Upper lobe of left lung (tissue), 4 donors: Measurements from ENCODE around the gene AFG3L2.

Experiments used
- CTCF ChIP-seq, 6 experiments: fragments of 450-650 bp in 4 of 6; fragments of 200-600 bp in 2 of 6; sonication (generic) in 2 of 6; IDR thresholded peaks; one replicate each; pipeline ENCODE4 v1.5.1; 2016 to 2019; ENCODE audit warnings: antibody characterized with exemption in 6 of 6
- EP300 ChIP-seq, 4 donors: sonication (generic); formaldehyde crosslinking; IDR thresholded peaks; one replicate each; pipeline ENCODE4 v1.5.1; 2017; ENCODE audit warnings: antibody characterized with exemption in 4 of 4, control low read depth in 2 of 4
- POLR2A ChIP-seq, 4 donors: fragments of 450-650 bp; IDR thresholded peaks; one replicate each; pipeline ENCODE4 v1.5.1; 2016 to 2017; ENCODE audit warnings: antibody characterized with exemption in 4 of 4, mild to moderate bottlenecking in 2 of 4
- POLR2AphosphoS5 ChIP-seq, 2 donors: sonication (generic); formaldehyde crosslinking; IDR thresholded peaks; one replicate each; pipeline ENCODE4 v1.5.1; 2017; ENCODE audit warnings: antibody characterized with exemption in 2 of 2

- TF ChIP-seq CTCF (IDR thresholded peaks at IDR 0.05) (peak in 4 of 6 experiments; percentile 2 to 8 (median 4)), POLR2A (IDR thresholded peaks at IDR 0.05) (no peak), EP300 (IDR thresholded peaks at IDR 0.05) (no peak), POLR2AphosphoS5 (IDR thresholded peaks at IDR 0.05) (no peak)
Measured at GRCh38 chr18:12328179-12328823, 48.7 kb downstream of the AFG3L2 start.
